Epithelial cell of proximal tubule (primary cell): ENCODE measurements around the gene OAS2. TPM values are rescaled to one million over a fixed set of nuclear protein-coding genes. Genes with fewer than 3 reads are reported as not detected.

ENCODE experiments used
- DNase-seq: peaks from one replicate; pipeline ENCODE4 v3.0.0-alpha.2; 2011; ENCODE audit warnings: low read depth
- H3K4me3 ChIP-seq: 2 replicates; pipeline ENCODE4 v1.5.1; 2011; ENCODE audit warnings: low read depth, mild to moderate bottlenecking, low read length
- CTCF ChIP-seq: conservative IDR thresholded peaks from 2 replicates; pipeline ENCODE4 v1.5.1; 2012; ENCODE audit warnings: low read depth, mild to moderate bottlenecking, low read length
- total RNA-seq: library from RNA; depleted of rRNA; stranded (reverse); fragments of >200 nt; gene quantifications from 2 replicates; pipeline ENCODE4 v1.2.3, GENCODE V29; 2015

The OAS2 gene
- total RNA-seq, 1 donor from 2014 or later = 2.5 TPM

- H3K4me3 ChIP-seq = no peak overlapping the region
- no peak for TF ChIP-seq CTCF
- no peak for DNase-seq
Measured at GRCh38 chr12:113051759-113052158, 73.4 kb downstream of the OAS2 start.

DNA sequence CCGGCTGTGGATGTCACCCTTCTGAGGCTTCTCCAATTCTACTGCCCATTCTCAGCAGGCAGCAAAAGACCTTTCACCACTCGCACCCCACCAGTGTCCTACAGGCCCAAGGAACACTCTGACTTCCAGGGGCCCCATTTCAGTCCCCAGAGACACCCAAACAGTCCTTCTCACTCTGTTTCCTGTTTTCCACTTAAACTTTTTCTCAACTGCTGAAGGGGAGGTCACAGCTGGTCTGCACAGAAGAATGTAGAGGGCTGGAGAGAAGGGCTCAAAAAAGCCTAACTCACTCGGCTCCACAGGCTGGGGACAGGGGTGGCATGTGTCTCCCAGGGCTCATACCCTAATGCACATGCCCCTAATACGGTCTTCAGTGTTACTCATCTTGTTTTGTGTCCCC is 74.0 kb downstream of the OAS2 start:
- no peak overlapping the region for H3K4me3 ChIP-seq
- no peak for TF ChIP-seq CTCF
- no peak for DNase-seq

GRCh38 chr12:113054948-113055486 is 76.7 kb downstream of the OAS2 start:
- no peak for TF ChIP-seq CTCF

DNA sequence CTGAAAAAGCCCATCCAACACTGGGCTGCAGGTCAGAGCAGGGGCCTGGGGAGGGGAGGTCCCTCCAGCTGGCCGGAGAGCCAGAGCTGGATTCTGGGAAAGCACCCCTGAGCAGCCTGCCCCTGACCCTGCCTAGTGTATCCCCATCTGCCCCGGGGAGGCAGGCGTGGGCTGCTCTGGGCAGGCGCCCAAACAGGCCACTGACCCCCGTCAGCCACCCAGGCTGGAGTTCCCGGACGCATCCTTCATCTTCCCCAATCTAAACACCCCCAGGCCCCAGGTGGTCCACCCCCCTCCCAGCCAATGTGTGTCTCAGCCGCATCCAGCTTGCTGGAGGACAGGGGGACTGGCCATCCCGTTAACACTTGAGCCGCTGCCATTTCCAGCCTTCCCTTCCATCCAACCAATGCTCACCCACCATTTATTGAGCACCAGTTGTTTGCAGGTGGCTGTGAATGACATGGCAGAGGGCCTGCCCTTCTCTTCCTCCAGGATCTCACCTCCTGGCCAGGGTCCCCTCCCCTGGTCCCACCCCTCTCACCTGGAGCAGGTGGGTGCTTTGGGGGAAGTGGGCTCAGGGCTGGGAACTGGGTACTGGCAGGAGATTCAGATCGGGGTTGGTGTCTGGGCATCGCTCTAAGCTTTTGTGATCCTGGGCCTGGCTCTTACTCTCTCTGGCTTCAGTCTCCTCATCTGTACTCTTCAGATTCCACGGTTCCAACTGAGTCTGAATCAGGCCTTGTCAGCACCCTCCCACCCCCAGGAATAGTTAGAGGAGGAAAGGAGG is 77.5 kb downstream of the OAS2 start:
- DNase-seq = no peak
- no peak overlapping the region for H3K4me3 ChIP-seq
- TF ChIP-seq CTCF = no peak

More at GRCh38 chr12:113054948-113055486, 76.7 kb downstream of the OAS2 start:
- H3K4me3 ChIP-seq = no peak overlapping the region
- no peak for DNase-seq

GRCh38 chr12:113056381-113056630 is 78.0 kb downstream of the OAS2 start:
- no peak for DNase-seq
- H3K4me3 ChIP-seq = peak overlapping the region; percentile 35
- TF ChIP-seq CTCF = no peak

- TF ChIP-seq CTCF = no peak
- no peak for DNase-seq
- H3K4me3 ChIP-seq = peak within 1 kb of the TSS; percentile 35
Measured at GRCh38 chr12:113056631-113057488, 78.5 kb downstream of the OAS2 start, which contains the start of gene DTX1. DTX1 (plus strand) TSS chr12:113056730; CDS start chr12:113058193, 1,463 bp downstream.
